Psoas muscle (tissue), 8 donors: ENCODE measurements around the gene HECW1. TPM values are rescaled to one million over a fixed set of nuclear protein-coding genes. Genes with fewer than 3 reads are reported as not detected.

Source experiments
- ATAC-seq, 4 donors: fragments of 200-7000 bp; cut with Tn5 transposase; one replicate each; pipeline ENCODE4 v1.9.1; 2020; ENCODE audit warnings: moderate library complexity in 3 of 4, mild to moderate bottlenecking in 2 of 4
- DNase-seq, 2 donors: peaks; one replicate each; pipeline ENCODE4 v3.0.0-alpha.2; 2020
- H3K27ac ChIP-seq: fragments of 200-600 bp; one replicate; pipeline ENCODE4 v1.8.0; 2022
- H3K27me3 ChIP-seq, 3 donors: fragments of 200-600 bp in 1 of 3; one replicate each; pipeline versions ENCODE4 v1.6.1 to v1.8.0; 2013 to 2022; ENCODE audit warnings: low read length in 2 of 3, mild to moderate bottlenecking in 2 of 3, moderate library complexity in 1 of 3; ENCODE audit not compliant: insufficient read depth in 3 of 3
- H3K36me3 ChIP-seq, 2 donors: fragments of 200-600 bp in 1 of 2; one replicate each; pipeline versions ENCODE4 v1.6.1 to v1.8.0; 2013 to 2022; ENCODE audit warnings: low read depth in 1 of 2, mild to moderate bottlenecking in 1 of 2, moderate library complexity in 1 of 2; ENCODE audit not compliant: insufficient read depth in 1 of 2
- H3K4me1 ChIP-seq: fragments of 200-600 bp; one replicate; pipeline ENCODE4 v1.8.0; 2022
- H3K4me3 ChIP-seq: fragments of 200-600 bp; one replicate; pipeline ENCODE4 v1.8.0; 2022; ENCODE audit warnings: mild to moderate bottlenecking
- H3K9me3 ChIP-seq: fragments of 200-600 bp; one replicate; pipeline ENCODE4 v1.8.0; 2022
- WGBS, 3 donors: extraction: QIAGEN DNeasy Blood & Tissue Kit; methylation state at CpG; one replicate each; pipeline versions ENCODE4 v1.1.6 to v1.1.7; 2013; 5-methylcytosine and 5-hydroxymethylcytosine counted together
- intact Hi-C, 2 donors: fragments of 100-400 bp; cut with DNase I; formaldehyde crosslinking; loops; one replicate each; pipeline versions ENCODE4 v1.11.0 to v1.14.2; 2022
- polyA plus RNA-seq, 3 donors: library from polyadenylated mRNA; stranded (reverse); fragments of 200-250 nt; gene quantifications; one replicate each; pipeline ENCODE4 v1.2.3, GENCODE V29; 2013
- total RNA-seq, 4 donors: library from RNA; stranded (reverse); fragmentation: NEBNext Ultra II Directional in 2 of 4; extraction: Animal tissue kit (Norgen Biotek cat#: 25700) in 2 of 4; gene quantifications; one replicate each; pipeline versions ENCODE4 v1.2.1 to v1.2.4, GENCODE V29; 2021 to 2023
- TF ChIP-seq, protein P1 (sequence below): fragments of 200-600 bp; IDR thresholded peaks from one replicate; pipeline ENCODE4 v1.8.0; 2022; ENCODE audit warnings: antibody characterized with exemption
- donor health status: healthy with polysubstance abuse.
- donor health status: DM: no; HTN: no; CAD: no; lungs with moderate emphysema.
- donor health status: Bipolar disorder and iron deficiency.
- donor health status: healthy.
- donor health status: DM: yes; HTN: yes; CAD: no.
- donor health status: DM: no; HTN: no; CAD: no.
- donor health status: DM: no; HTN: no; CAD: no.
- donor health status: DM: yes; HTN: yes; CAD: no.

The HECW1 gene
- total and polyA plus RNA-seq, 7 donors = 0.07 to 2.8 (median 1.0) TPM

DNA sequence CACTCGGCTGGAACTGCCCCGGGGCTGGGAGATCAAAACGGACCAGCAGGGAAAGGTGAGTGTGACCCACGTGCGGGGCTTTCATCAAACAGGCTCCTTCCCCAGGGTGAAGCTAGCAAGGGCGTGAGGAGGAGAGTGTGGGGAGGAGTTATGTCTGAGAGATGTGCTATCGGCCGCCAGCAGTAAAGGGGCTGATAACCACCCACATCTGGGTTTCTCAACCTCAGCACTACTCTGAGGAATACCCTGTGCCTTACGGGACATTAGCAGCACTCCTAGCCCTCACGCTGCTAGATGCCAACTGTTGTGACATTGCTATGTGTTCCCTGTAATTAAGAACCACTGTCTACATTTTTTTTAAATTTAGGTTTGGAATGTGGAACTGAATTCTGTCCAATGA is 356.6 kb downstream of the HECW1 start:
- WGBS, 3 donors = 68 to 76% (median 72%) methylated on average over 10 of the region's 10 CpGs
- intact Hi-C loops = no loop called here
- ATAC-seq = peak in 3 of 4 donors; percentile 61 to 73 (median 71)
- no peak overlapping the region for H3K27ac ChIP-seq
- no peaks in the 10 kb centered on the region for H3K27me3 ChIP-seq
- no peak for DNase-seq
- no peaks in the 10 kb centered on the region for H3K9me3 ChIP-seq
- TF ChIP-seq, protein P1, sequence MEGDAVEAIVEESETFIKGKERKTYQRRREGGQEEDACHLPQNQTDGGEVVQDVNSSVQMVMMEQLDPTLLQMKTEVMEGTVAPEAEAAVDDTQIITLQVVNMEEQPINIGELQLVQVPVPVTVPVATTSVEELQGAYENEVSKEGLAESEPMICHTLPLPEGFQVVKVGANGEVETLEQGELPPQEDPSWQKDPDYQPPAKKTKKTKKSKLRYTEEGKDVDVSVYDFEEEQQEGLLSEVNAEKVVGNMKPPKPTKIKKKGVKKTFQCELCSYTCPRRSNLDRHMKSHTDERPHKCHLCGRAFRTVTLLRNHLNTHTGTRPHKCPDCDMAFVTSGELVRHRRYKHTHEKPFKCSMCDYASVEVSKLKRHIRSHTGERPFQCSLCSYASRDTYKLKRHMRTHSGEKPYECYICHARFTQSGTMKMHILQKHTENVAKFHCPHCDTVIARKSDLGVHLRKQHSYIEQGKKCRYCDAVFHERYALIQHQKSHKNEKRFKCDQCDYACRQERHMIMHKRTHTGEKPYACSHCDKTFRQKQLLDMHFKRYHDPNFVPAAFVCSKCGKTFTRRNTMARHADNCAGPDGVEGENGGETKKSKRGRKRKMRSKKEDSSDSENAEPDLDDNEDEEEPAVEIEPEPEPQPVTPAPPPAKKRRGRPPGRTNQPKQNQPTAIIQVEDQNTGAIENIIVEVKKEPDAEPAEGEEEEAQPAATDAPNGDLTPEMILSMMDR = no peak
- H3K36me3 ChIP-seq = no peaks in the 10 kb centered on the region
- no peak overlapping the region for H3K4me3 ChIP-seq
- H3K4me1 ChIP-seq = peaks cover 8% of the 10 kb centered on the region

DNA sequence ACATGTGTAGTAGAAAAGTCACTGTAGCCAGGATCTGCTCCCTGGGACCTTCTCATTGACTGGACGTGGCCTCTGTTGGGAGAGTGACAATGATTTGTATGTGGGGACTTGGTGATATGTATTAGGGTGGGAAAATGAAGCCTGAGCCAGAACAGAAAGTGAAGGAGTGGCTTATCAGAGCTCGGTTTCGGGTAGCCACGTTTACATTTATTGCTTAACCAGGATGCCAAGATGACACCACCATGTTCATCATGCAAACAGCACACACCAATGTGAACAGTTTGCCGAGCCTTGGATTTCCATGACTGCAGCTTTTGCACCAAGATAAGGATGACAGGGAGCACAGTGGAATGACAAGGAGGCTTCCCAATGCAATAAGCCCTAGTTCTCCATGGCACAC is 357.7 kb downstream of the HECW1 start:
- H3K27ac ChIP-seq = no peak overlapping the region
- 75 to 79% (median 77%) methylated on average over 5 of the region's 5 CpGs for WGBS, 3 donors
- ATAC-seq (no peak), DNase-seq (no peak)
- H3K36me3 ChIP-seq = no peaks in the 10 kb centered on the region
- H3K9me3 ChIP-seq = no peaks in the 10 kb centered on the region
- H3K27me3 ChIP-seq = no peaks in the 10 kb centered on the region
- intact Hi-C loops = loop anchor here in 1 of 2 donors (10.0 kb wide), 1 partner anchor 255 kb away; the partner anchor contains the start of gene COA1
- no peak overlapping the region for H3K4me3 ChIP-seq
- peaks cover 8% of the 10 kb centered on the region for H3K4me1 ChIP-seq
- TF ChIP-seq, protein P1 = no peak

DNA sequence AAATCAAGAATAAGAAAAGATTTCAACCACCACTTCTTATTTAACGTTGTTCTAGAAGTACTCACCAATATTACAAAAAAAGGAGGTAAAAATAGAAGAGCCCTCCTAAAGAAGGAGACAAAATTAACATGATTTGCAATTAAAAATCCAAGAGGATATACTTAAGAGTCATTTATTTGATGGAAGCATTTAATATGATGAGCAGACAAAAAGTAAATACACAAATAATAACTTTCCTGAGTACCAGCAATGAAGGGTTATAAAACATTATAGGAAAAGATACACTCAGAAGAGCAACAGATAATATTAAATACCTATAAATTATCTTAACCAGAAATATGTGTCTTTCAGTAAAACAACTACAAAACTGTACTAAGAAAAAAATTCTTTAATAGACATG is 363.5 kb downstream of the HECW1 start:
- Histone ChIP-seq H3K9me3 (no peaks in the 10 kb centered on the region), H3K36me3 (no peaks in the 10 kb centered on the region), H3K27me3 (no peaks in the 10 kb centered on the region), H3K4me3 (no peak overlapping the region), H3K4me1 (no peaks in the 10 kb centered on the region), H3K27ac (no peak overlapping the region)
- TF ChIP-seq, protein P1 = no peak
- intact Hi-C loops = loop anchor here in 1 of 2 donors (10.0 kb wide), 1 partner anchor 249 kb away; the partner anchor contains the start of gene COA1
- ATAC-seq = no peak
- DNase-seq = no peak
- WGBS, 3 donors = 92 to 100% (median 98%) methylated on average over 1 of the region's 1 CpG

DNA sequence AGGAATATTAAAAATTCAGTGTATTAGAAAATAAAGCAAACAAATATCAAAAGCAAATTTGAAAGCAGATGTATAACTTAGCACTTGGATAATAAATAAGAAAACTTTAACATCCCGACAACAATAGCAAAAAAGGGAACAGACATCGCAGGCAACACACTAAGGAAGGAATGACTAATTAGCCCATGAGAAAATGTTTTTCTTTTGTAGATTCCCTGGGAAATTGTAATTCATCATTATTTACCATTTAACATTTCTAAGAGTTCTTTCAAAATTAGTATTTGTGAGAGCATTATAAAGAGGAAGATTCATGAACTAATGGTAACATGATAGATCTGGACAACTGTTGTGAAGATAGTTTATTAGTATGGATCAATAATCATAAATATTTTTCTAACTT is 364.4 kb downstream of the HECW1 start:
- Histone ChIP-seq H3K4me1 (no peaks in the 10 kb centered on the region), H3K36me3 (no peaks in the 10 kb centered on the region), H3K9me3 (no peaks in the 10 kb centered on the region), H3K4me3 (no peak overlapping the region), H3K27me3 (no peaks in the 10 kb centered on the region), H3K27ac (no peak overlapping the region)
- 92 to 95% (median 93%) methylated on average over 2 of the region's 2 CpGs for WGBS, 3 donors
- no peak for DNase-seq
- TF ChIP-seq, protein P1 = no peak
- ATAC-seq = no peak
- intact Hi-C loops = loop anchor here in 1 of 2 donors (10.0 kb wide), 1 partner anchor 248 kb away; the partner anchor contains the start of gene COA1

DNA sequence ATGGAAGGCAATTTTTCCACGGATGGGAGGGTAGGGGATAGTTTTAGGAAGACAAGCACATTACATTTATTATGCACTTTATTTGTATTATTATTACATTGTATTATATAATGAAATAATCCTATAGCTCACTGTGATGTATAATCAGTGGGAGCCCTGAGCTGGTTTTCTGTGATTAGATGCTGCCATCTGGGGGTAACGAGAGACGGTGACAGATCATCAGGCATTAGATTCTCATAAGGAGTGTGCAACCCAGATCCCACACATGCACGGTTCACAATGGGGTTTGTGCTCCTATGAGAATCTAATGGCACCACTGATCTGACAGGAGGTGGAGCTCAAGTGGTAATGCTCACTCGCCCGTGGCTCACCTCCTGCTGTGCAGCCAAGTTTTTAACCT is 366.6 kb downstream of the HECW1 start:
- intact Hi-C loops = loop anchor here in 1 of 2 donors (10.0 kb wide), 1 partner anchor 246 kb away; the partner anchor contains the start of gene COA1
- no peaks in the 10 kb centered on the region for H3K27me3 ChIP-seq
- H3K4me1 ChIP-seq = no peaks in the 10 kb centered on the region
- no peaks in the 10 kb centered on the region for H3K36me3 ChIP-seq
- no peak for DNase-seq
- no peak overlapping the region for H3K4me3 ChIP-seq
- peak in 1 of 4 donors; percentile 47 for ATAC-seq
- WGBS, 3 donors = 55 to 88% (median 79%) methylated on average over 6 of the region's 6 CpGs
- H3K27ac ChIP-seq = no peak overlapping the region
- TF ChIP-seq, protein P1 = no peak
- H3K9me3 ChIP-seq = no peaks in the 10 kb centered on the region
